Endothelial cell of umbilical vein (primary cell): ENCODE measurements around the gene POLRMT. TPM values are rescaled to one million over a fixed set of nuclear protein-coding genes. Genes with fewer than 3 reads are reported as not detected.

Source experiments
- BruUV-seq: library from RNA; stranded (reverse); fragments of 400-500 nt; replicated peaks from 2 replicates; lab custom pipeline; 2021; lab: Mats Ljungman, UMichigan
- CTCF ChIA-PET: fragments of 300-600, 350-600 bp; sonication (Branson Sonifier 250); formaldehyde crosslinking; loops from one replicate; lab custom pipeline; 2021; ENCODE audit warnings: antibody characterized with exemption, inconsistent platforms; lab: Charles Lee
- POLR2A ChIA-PET: fragments of 300-600, 350-600 bp; sonication (Branson Sonifier 250); formaldehyde crosslinking; loops from one replicate; lab custom pipeline; 2021; ENCODE audit warnings: antibody characterized with exemption, inconsistent platforms; lab: Charles Lee
- DNase-seq: peaks from one replicate; pipeline ENCODE4 v3.0.0-alpha.2; 2011; ENCODE audit warnings: low read depth, low spot score
- FAIRE-seq: peaks from 2 replicates; lab custom pipeline; 2011; peaks lifted over from hg19 to GRCh38; lab: Jason Lieb, UNC
- H2AFZ ChIP-seq: 2 replicates; pipeline ENCODE4 v1.6.0; 2012; ENCODE audit warnings: low read depth, low read length, control low read depth, inconsistent platforms
- H3K27ac ChIP-seq: 2 replicates; pipeline ENCODE4 v1.5.1; 2011; ENCODE audit warnings: low read depth, mild to moderate bottlenecking, control low read depth, low read length, moderate library complexity; ENCODE audit not compliant: insufficient read depth
- H3K27me3 ChIP-seq, 2 experiments: 2 replicates each; pipeline versions ENCODE4 v1.6.0 to v1.6.1; 2011; ENCODE audit warnings: low read length in 2 of 2, mixed read lengths in 1 of 2; ENCODE audit not compliant: control insufficient read depth in 2 of 2, insufficient read depth in 2 of 2
- H3K36me3 ChIP-seq, 2 experiments: 2 replicates in 1 of 2; 3 replicates in 1 of 2; pipeline ENCODE4 v1.5.1; 2011; ENCODE audit warnings: low read length in 2 of 2, mild to moderate bottlenecking in 1 of 2, moderate library complexity in 1 of 2; ENCODE audit not compliant: control insufficient read depth in 2 of 2, insufficient read depth in 2 of 2; ENCODE audit errors: extremely low read depth in 1 of 2
- H3K4me1 ChIP-seq: 3 replicates; pipeline ENCODE4 v1.5.1; 2011; ENCODE audit warnings: mild to moderate bottlenecking, low read length; ENCODE audit not compliant: control insufficient read depth, insufficient read depth; ENCODE audit errors: extremely low read depth
- H3K4me2 ChIP-seq: 2 replicates; pipeline ENCODE4 v1.6.1; 2011; ENCODE audit warnings: low read length, control low read depth, mixed read lengths; ENCODE audit not compliant: insufficient read depth
- H3K4me3 ChIP-seq, 3 experiments: fragments of 200-600 bp in 1 of 3; sonication (generic), shearing (Covaris generic) in 1 of 3; replicated peaks in 1 of 3; 2 replicates each; pipeline ENCODE4 v1.5.1; 2011 to 2016; ENCODE audit warnings: control low read depth in 3 of 3, low read length in 3 of 3, mild to moderate bottlenecking in 2 of 3, inconsistent platforms in 1 of 3, low read depth in 1 of 3, moderate library complexity in 1 of 3; ENCODE audit not compliant: insufficient read depth in 1 of 3
- H3K79me2 ChIP-seq: 2 replicates; pipeline ENCODE4 v1.6.0; 2012; ENCODE audit warnings: low read length, inconsistent platforms; ENCODE audit not compliant: control insufficient read depth, insufficient read depth
- H3K9ac ChIP-seq: replicated peaks from 2 replicates; pipeline ENCODE3; 2011; ENCODE audit warnings: low read length, control low read depth; ENCODE audit not compliant: insufficient read depth; ENCODE audit errors: extremely low read depth
- H3K9me1 ChIP-seq: replicated peaks from 3 replicates; pipeline ENCODE4 v1.6.0; 2011; ENCODE audit warnings: mild to moderate bottlenecking, low read length; ENCODE audit not compliant: control insufficient read depth, insufficient read depth; ENCODE audit errors: extremely low read depth
- H3K9me3 ChIP-seq: replicated peaks from 2 replicates; pipeline ENCODE4 v1.5.1; 2012; ENCODE audit warnings: low read length, inconsistent platforms; ENCODE audit not compliant: control insufficient read depth, insufficient read depth
- H4K20me1 ChIP-seq: replicated peaks from 2 replicates; pipeline ENCODE3; 2011; ENCODE audit warnings: mild to moderate bottlenecking, low read length; ENCODE audit not compliant: control insufficient read depth, insufficient read depth; ENCODE audit errors: extremely low read depth
- EZH2 ChIP-seq: IDR thresholded peaks from 2 replicates; pipeline ENCODE4 v1.6.1; 2012; ENCODE audit warnings: borderline replicate concordance, low read depth, mild to moderate bottlenecking, moderate library complexity, low read length, inconsistent platforms; ENCODE audit not compliant: severe bottlenecking
- FOS ChIP-seq: IDR thresholded peaks from 2 replicates; pipeline ENCODE4 v1.6.1; 2011; ENCODE audit warnings: mild to moderate bottlenecking, low read length, moderate library complexity, borderline replicate concordance; ENCODE audit not compliant: insufficient read depth
- GATA2 ChIP-seq: IDR thresholded peaks from 2 replicates; pipeline ENCODE4 v1.7.0; 2011; ENCODE audit warnings: low read depth, mild to moderate bottlenecking, moderate library complexity, mixed read lengths, low read length; ENCODE audit not compliant: insufficient read length, insufficient read depth
- JUN ChIP-seq: IDR thresholded peaks from 2 replicates; pipeline ENCODE4 v1.6.1; 2011; ENCODE audit warnings: borderline replicate concordance, low read depth; ENCODE audit not compliant: insufficient read length, insufficient read depth
- MYC ChIP-seq: IDR thresholded peaks from one replicate; pipeline ENCODE4 v1.6.1; 2011; ENCODE audit warnings: mild to moderate bottlenecking, low read depth, low read length
- POLR2A ChIP-seq: IDR thresholded peaks from 2 replicates; pipeline ENCODE4 v1.6.1; 2012; ENCODE audit warnings: low read depth, mild to moderate bottlenecking, control low read depth, low read length
- POLR2AphosphoS5 ChIP-seq: IDR thresholded peaks from 2 replicates; pipeline ENCODE4 v1.6.1; 2012; ENCODE audit warnings: low read depth, mild to moderate bottlenecking, control low read depth, low read length, moderate library complexity; ENCODE audit not compliant: insufficient read depth
- dilution Hi-C: fragments of 300-500 bp; cut with MboI; formaldehyde crosslinking; loops from one replicate; pipeline ENCODE4 v1.15.0; 2019; ENCODE audit warnings: low sequenced_read_pairs; ENCODE audit not compliant: extremely low pct_ligation_motif_present
- intact Hi-C: fragments of 100-400 bp; cut with micrococcal nuclease; formaldehyde crosslinking; loops from one replicate; pipeline ENCODE4 v1.10.0; 2022
- polyA plus RNA-seq, 4 experiments: library from polyadenylated mRNA; depleted of rRNA in 3 of 4; stranded (reverse) in 3 of 4; unstranded in 1 of 4; fragments of >200 nt; gene quantifications; 2 replicates each; pipeline versions ENCODE4 v1.2.1 to v1.2.3, GENCODE V29; 2011 to 2012; ENCODE audit warnings: missing spikeins in 1 of 4
- total RNA-seq: library from RNA; stranded (reverse); gene quantifications from 2 replicates; pipeline ENCODE4 v1.2.3, GENCODE V29; 2021
- TF ChIP-seq, protein P1 (sequence below): IDR thresholded peaks from 2 replicates; pipeline ENCODE4 v1.6.1; 2011; ENCODE audit not compliant: insufficient read depth, insufficient read length
- TF ChIP-seq, protein P2 (sequence below), 2 donors: IDR thresholded peaks; 1 replicate in 1 of 2; 2 replicates in 1 of 2; pipeline ENCODE4 v1.5.1; 2011; ENCODE audit warnings: low read length in 2 of 2, mild to moderate bottlenecking in 2 of 2, moderate library complexity in 2 of 2, control low read depth in 1 of 2, inconsistent platforms in 1 of 2, low read depth in 1 of 2; ENCODE audit not compliant: insufficient read depth in 1 of 2; ENCODE audit errors: extremely low read depth in 1 of 2

The POLRMT gene
- total and polyA plus RNA-seq, 2 donors (not counting 3 experiments of a cell fraction or from before 2014, with no cell fraction given), result 38.9 to 50.6 TPM

DNA sequence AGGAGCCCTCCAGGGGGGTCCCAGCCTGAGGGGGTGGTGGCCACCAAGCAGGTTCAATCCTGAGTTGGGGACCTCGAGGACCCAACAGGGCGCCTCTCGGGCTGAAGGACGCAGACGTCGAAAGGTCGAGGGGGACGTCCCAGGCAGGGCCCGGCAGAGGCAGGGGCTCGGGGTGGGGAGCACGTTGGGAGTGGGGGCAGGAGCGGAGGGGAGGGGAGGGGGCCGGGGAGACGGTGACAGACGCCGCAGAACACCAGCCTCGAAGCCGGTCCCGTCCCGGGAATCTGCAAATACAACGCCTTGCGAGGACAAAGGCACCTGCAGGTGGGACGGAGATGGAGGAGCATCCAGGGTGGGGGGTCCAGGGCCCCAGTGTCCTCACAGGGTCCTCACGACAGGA, 10.4 kb upstream of the POLRMT start:
- intact Hi-C loops, result no loop called here
- DNase-seq (no peak), FAIRE-seq (no peak)
- H3K27me3 ChIP-seq, result no peaks in the 10 kb centered on the region
- ChIA-PET POLR2A (no interaction called here), CTCF (no interaction called here)
- no peak overlapping the region for H3K27ac ChIP-seq
- H3K9ac ChIP-seq, result no peak overlapping the region
- no peak overlapping the region for H2AFZ ChIP-seq
- no TSS peak for BruUV-seq
- H3K9me1 ChIP-seq, result no peaks in the 10 kb centered on the region
- peaks cover 4% of the 10 kb centered on the region for H3K4me1 ChIP-seq
- TF ChIP-seq JUN (no peak), MYC (no peak)
- no peak overlapping the region for H3K4me3 ChIP-seq
- H3K79me2 ChIP-seq, result no peaks in the 10 kb centered on the region
- peaks cover 4 to 12% of the 10 kb centered on the region in 2 experiments for H3K36me3 ChIP-seq
- H3K9me3 ChIP-seq, result no peaks in the 10 kb centered on the region
- dilution Hi-C loops, result no loop called here
- no peak overlapping the region for H3K4me2 ChIP-seq
- H4K20me1 ChIP-seq, result no peaks in the 10 kb centered on the region

DNA sequence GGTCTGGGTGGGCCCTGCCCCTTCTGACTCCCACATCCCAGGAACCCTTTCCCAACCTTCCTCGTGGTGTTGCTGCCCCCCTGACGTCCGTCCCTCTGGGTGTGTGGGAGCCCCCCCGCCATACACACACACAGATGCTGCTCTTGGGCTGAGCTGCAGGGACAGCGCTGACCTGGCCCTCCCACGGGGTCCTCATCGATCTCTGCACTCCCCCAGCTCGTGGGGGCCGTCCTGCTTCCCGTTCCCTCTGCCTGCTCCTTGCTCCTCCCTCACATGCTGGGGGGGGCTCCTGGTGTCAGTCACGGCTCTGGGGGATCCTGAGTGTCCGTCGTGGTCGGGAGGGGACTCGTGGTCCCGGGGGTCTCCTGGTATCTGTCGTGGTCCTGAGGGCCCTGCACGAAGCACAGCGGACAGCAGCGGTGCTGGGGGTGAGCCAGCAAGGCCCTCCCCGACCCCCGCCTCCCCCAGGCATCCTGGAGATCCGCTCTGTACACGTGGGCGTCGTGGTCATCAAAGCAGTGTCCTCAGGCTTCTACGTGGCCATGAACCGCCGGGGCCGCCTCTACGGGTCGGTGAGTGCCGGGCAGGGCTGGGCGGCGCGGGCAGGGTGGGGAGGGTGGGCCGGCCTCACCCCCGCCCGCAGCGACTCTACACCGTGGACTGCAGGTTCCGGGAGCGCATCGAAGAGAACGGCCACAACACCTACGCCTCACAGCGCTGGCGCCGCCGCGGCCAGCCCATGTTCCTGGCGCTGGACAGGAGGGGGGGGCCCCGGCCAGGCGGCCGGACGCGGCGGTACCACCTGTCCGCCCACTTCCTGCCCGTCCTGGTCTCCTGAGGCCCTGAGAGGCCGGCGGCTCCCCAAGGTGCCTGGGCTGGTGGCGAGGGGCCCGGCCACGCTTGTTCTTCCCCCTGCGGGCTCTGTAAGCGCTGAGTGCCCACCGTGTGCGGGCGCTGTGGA, 9.7 kb upstream of the POLRMT start:
- intact Hi-C loops, result no loop called here
- BruUV-seq, result no TSS peak
- Histone ChIP-seq H3K4me2 (no peak overlapping the region), H3K4me3 (no peak overlapping the region), H3K27ac (no peak overlapping the region), H3K9me1 (no peaks in the 10 kb centered on the region), H4K20me1 (no peaks in the 10 kb centered on the region), H2AFZ (no peak overlapping the region), H3K9me3 (no peaks in the 10 kb centered on the region), H3K4me1 (peaks cover 4% of the 10 kb centered on the region), H3K9ac (no peak overlapping the region), H3K36me3 (peaks cover 4 to 9% of the 10 kb centered on the region in 2 experiments), H3K27me3 (no peaks in the 10 kb centered on the region), H3K79me2 (no peaks in the 10 kb centered on the region)
- CTCF ChIA-PET, result no interaction called here
- DNase-seq (no peak), FAIRE-seq (no peak)
- dilution Hi-C loops, result no loop called here
- POLR2A ChIA-PET, result no interaction called here
- TF ChIP-seq, protein P1, sequence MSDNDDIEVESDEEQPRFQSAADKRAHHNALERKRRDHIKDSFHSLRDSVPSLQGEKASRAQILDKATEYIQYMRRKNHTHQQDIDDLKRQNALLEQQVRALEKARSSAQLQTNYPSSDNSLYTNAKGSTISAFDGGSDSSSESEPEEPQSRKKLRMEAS, result no peak
- TF ChIP-seq EZH2 (no peak), MYC (no peak), FOS (no peak), POLR2A (no peak), JUN (no peak), GATA2 (no peak), POLR2AphosphoS5 (no peak)
- TF ChIP-seq, protein P2, sequence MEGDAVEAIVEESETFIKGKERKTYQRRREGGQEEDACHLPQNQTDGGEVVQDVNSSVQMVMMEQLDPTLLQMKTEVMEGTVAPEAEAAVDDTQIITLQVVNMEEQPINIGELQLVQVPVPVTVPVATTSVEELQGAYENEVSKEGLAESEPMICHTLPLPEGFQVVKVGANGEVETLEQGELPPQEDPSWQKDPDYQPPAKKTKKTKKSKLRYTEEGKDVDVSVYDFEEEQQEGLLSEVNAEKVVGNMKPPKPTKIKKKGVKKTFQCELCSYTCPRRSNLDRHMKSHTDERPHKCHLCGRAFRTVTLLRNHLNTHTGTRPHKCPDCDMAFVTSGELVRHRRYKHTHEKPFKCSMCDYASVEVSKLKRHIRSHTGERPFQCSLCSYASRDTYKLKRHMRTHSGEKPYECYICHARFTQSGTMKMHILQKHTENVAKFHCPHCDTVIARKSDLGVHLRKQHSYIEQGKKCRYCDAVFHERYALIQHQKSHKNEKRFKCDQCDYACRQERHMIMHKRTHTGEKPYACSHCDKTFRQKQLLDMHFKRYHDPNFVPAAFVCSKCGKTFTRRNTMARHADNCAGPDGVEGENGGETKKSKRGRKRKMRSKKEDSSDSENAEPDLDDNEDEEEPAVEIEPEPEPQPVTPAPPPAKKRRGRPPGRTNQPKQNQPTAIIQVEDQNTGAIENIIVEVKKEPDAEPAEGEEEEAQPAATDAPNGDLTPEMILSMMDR (IDR thresholded peaks at IDR 0.05; ENCODE audit: extremely low read depth in 1 of 2, insufficient read depth in 1 of 2, low read depth in 1 of 2, low read length in 2 of 2), result no peak
